ENCODE results near the gene MAN2B1. TPM values are rescaled to one million over a fixed set of nuclear protein-coding genes. Genes with fewer than 3 reads are reported as not detected.

The MAN2B1 gene
- total and polyA plus RNA-seq, 2 experiments from 2014 or later = 40.6 to 56.5 TPM

DNA sequence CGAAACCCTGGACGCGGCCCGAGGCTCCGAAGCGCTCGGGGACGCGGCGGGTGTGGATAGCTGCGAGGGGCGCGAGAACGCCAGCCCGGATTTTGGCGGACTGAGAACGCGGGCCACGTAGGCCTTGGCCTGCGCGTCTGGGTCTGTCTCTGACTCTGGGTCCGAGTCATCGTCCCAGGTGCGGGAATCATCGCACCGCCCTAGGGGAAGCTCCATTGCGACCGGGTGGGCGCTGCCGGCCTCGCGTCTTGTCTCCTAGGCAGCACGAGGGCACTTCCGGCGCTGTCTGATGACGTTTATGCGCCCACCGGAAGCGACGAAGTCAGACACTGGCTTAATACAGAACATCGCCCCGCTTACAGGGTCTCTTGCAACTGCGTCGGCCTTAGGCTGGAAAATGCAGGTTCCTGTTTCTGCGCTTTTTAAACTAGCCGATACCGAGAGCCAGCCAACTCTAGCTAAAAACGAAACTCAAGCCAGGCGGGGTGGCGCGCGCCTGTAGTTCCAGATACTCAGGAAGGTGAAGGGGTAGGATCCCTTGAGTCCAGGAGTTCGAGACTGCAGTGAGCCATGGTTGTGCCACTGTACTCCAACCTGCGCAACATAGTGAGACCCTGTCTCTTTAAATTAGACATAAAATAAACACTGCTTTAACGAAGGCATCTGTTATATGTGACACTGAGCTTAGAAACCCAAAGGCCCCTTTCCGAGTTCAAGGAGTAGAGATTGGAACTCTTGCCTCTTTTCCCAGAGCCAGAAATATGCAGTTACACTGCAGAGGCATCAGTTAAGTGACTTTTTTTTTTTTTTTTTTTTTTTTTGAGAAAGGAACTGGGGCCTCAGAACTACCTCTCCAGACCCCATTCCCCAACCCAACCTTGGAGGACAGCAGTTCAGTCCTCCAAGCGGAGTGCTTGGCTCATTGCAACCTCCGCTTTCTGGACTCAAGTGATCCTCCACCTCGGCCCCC, 30.1 kb upstream of the MAN2B1 start, which contains the start of gene FBXW9:
Gene FBXW9 (minus strand): TSS at position 266 of the 970 bp plus-strand sequence. CDS start 50 bp downstream, at position 216.
- peaks cover 7% of the 10 kb centered on the region for H3K79me2 ChIP-seq (ENCODE audit: insufficient read depth)
- no peaks in the 10 kb centered on the region for H3K27me3 ChIP-seq (replicated peaks; ENCODE audit: insufficient read depth)
- no peaks in the 10 kb centered on the region for H3K9me3 ChIP-seq (ENCODE audit: low read depth)
- 8% methylated on average over 48 to 59 of the region's 59 CpGs for WGBS, 2 experiments (ENCODE audit: low coverage in 1 of 2, low lambda C conversion rate in 2 of 2, missing lambda C conversion rate in 2 of 2)
- H2AFZ ChIP-seq = peak within 1 kb of the TSS; percentile 83
- H3K27ac ChIP-seq = peak within 1 kb of the TSS; percentile 58
- no peaks in the 10 kb centered on the region for H4K20me1 ChIP-seq (ENCODE audit: insufficient read depth)
- peaks cover 24% of the 10 kb centered on the region; the same call in 1 of the 2 replicates for H3F3A ChIP-seq (ENCODE audit: insufficient read depth)
- H3K4me2 ChIP-seq (ENCODE audit: unreplicated experiment) = peak within 1 kb of the TSS; percentile 75
- peaks cover 7% of the 10 kb centered on the region; the same call in 1 of the 2 replicates for H3K4me1 ChIP-seq (ENCODE audit: insufficient read depth)
- TF ChIP-seq EZH2phosphoT487 (IDR thresholded peaks at IDR 0.05; ENCODE audit: insufficient read depth, low read depth) (no peak), EZH2 (IDR thresholded peaks at IDR 0.05; ENCODE audit: insufficient read depth, poor library complexity, severe bottlenecking) (no peak)
- H3K9ac ChIP-seq = peak within 1 kb of the TSS; percentile 85
- no peaks in the 10 kb centered on the region for H3K9me2 ChIP-seq (ENCODE audit: insufficient read depth)
- DNase-seq = peak; percentile 91
- peak within 1 kb of the TSS; percentile 75 for H3K4me3 ChIP-seq
- no peaks in the 10 kb centered on the region; the same call in 1 of the 2 replicates for H3K36me3 ChIP-seq (ENCODE audit: low read depth)
- in situ Hi-C loops (cut with MboI) = no loop called here

- Histone ChIP-seq H3K4me3 (peak overlapping the region; percentile 75), H3K36me3 (ENCODE audit: low read depth) (no peaks in the 10 kb centered on the region; the same call in 1 of the 2 replicates), H3K27ac (peak overlapping the region; percentile 58; the same call in 1 of the 2 replicates), H3K9me3 (ENCODE audit: low read depth) (no peaks in the 10 kb centered on the region), H3K79me2 (ENCODE audit: insufficient read depth) (peaks cover 7% of the 10 kb centered on the region), H3K4me2 (ENCODE audit: unreplicated experiment) (peak overlapping the region; percentile 75), H4K20me1 (ENCODE audit: insufficient read depth) (no peaks in the 10 kb centered on the region), H3K27me3 (replicated peaks; ENCODE audit: insufficient read depth) (no peaks in the 10 kb centered on the region), H3K4me1 (ENCODE audit: insufficient read depth) (peaks cover 7% of the 10 kb centered on the region; the same call in 1 of the 2 replicates), H2AFZ (peak overlapping the region; percentile 83), H3K9me2 (ENCODE audit: insufficient read depth) (no peaks in the 10 kb centered on the region), H3K9ac (peak overlapping the region; percentile 85), H3F3A (ENCODE audit: insufficient read depth) (peaks cover 24% of the 10 kb centered on the region; the same call in 1 of the 2 replicates)
- in situ Hi-C loops (cut with MboI) = no loop called here
- no peak for DNase-seq
- TF ChIP-seq EZH2phosphoT487 (IDR thresholded peaks at IDR 0.05; ENCODE audit: insufficient read depth, low read depth) (no peak), EZH2 (IDR thresholded peaks at IDR 0.05; ENCODE audit: insufficient read depth, poor library complexity, severe bottlenecking) (no peak)
- 8 to 10% methylated on average over 18 to 36 of the region's 36 CpGs for WGBS, 2 experiments (ENCODE audit: low coverage in 1 of 2, low lambda C conversion rate in 2 of 2, missing lambda C conversion rate in 2 of 2)
Observed at GRCh38 chr19:12695997-12696365, 29.4 kb upstream of the MAN2B1 start.

- H3F3A ChIP-seq (ENCODE audit: insufficient read depth) = peaks cover 24% of the 10 kb centered on the region; the same call in 1 of the 2 replicates
- peak overlapping the region; percentile 83; the same call in 1 of the 2 replicates for H2AFZ ChIP-seq
- in situ Hi-C loops (cut with MboI) = no loop called here
- no peak overlapping the region for H3K27ac ChIP-seq
- H4K20me1 ChIP-seq (ENCODE audit: insufficient read depth) = no peaks in the 10 kb centered on the region
- peak overlapping the region; percentile 75 for H3K4me2 ChIP-seq (ENCODE audit: unreplicated experiment)
- peak overlapping the region; percentile 75 for H3K4me3 ChIP-seq
- no peak for DNase-seq
- H3K79me2 ChIP-seq (ENCODE audit: insufficient read depth) = peaks cover 7% of the 10 kb centered on the region
- H3K9ac ChIP-seq = peak overlapping the region; percentile 85
- peaks cover 7% of the 10 kb centered on the region; the same call in 1 of the 2 replicates for H3K4me1 ChIP-seq (ENCODE audit: insufficient read depth)
- H3K9me2 ChIP-seq (ENCODE audit: insufficient read depth) = no peaks in the 10 kb centered on the region
- TF ChIP-seq EZH2 (IDR thresholded peaks at IDR 0.05; ENCODE audit: insufficient read depth, poor library complexity, severe bottlenecking) = no peak
- no peak for TF ChIP-seq EZH2phosphoT487 (IDR thresholded peaks at IDR 0.05; ENCODE audit: insufficient read depth, low read depth)
- H3K36me3 ChIP-seq (ENCODE audit: low read depth) = no peaks in the 10 kb centered on the region
- no peaks in the 10 kb centered on the region for H3K27me3 ChIP-seq (replicated peaks; ENCODE audit: insufficient read depth)
- WGBS, 2 experiments (ENCODE audit: low coverage in 1 of 2, low lambda C conversion rate in 2 of 2, missing lambda C conversion rate in 2 of 2) = 95 to 100% methylated on average over 1 of the region's 1 CpG
- H3K9me3 ChIP-seq (ENCODE audit: low read depth) = no peaks in the 10 kb centered on the region
Observed at GRCh38 chr19:12695514-12695913, 29.0 kb upstream of the MAN2B1 start.

DNA sequence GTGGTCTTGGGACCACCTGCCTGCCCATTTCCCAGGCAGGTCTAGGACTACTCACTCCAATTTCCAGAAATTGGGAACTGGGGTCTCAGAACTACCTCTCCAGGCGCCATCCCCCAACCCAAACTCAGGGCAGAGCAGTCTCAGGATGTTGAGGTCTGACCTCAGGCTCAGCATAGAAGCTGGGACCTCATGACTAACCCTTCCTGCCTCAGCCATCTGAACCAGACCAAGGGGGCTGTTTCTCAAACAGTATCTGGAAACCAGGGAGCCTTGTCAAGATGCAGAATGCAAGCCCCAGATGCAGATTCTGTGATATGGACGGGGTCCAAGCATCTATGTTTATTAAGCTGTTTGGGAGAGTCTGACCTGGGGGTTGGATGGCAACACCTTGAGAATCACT, 28.6 kb upstream of the MAN2B1 start:
- H3K36me3 ChIP-seq (ENCODE audit: low read depth) = no peaks in the 10 kb centered on the region
- H3K9me2 ChIP-seq (ENCODE audit: insufficient read depth) = no peaks in the 10 kb centered on the region
- TF ChIP-seq EZH2phosphoT487 (IDR thresholded peaks at IDR 0.05; ENCODE audit: insufficient read depth, low read depth) (no peak), EZH2 (IDR thresholded peaks at IDR 0.05; ENCODE audit: insufficient read depth, poor library complexity, severe bottlenecking) (no peak)
- H3F3A ChIP-seq (ENCODE audit: insufficient read depth) = peaks cover 23% of the 10 kb centered on the region; the same call in 1 of the 2 replicates
- H4K20me1 ChIP-seq (ENCODE audit: insufficient read depth) = no peaks in the 10 kb centered on the region
- no peaks in the 10 kb centered on the region for H3K27me3 ChIP-seq (replicated peaks; ENCODE audit: insufficient read depth)
- H3K9ac ChIP-seq = peak overlapping the region; percentile 85; the same call in 1 of the 2 replicates
- DNase-seq = no peak
- no peaks in the 10 kb centered on the region for H3K9me3 ChIP-seq (ENCODE audit: low read depth)
- H2AFZ ChIP-seq = no peak overlapping the region
- no peak overlapping the region for H3K4me2 ChIP-seq (ENCODE audit: unreplicated experiment)
- H3K79me2 ChIP-seq (ENCODE audit: insufficient read depth) = peaks cover 7% of the 10 kb centered on the region
- peak overlapping the region; percentile 75; the same call in 1 of the 2 replicates for H3K4me3 ChIP-seq
- in situ Hi-C loops (cut with MboI) = no loop called here
- no peak overlapping the region for H3K27ac ChIP-seq
- WGBS, 2 experiments (ENCODE audit: low coverage in 1 of 2, low lambda C conversion rate in 2 of 2, missing lambda C conversion rate in 2 of 2) = 44 to 58% methylated on average over 2 of the region's 2 CpGs
- H3K4me1 ChIP-seq (ENCODE audit: insufficient read depth) = peaks cover 7% of the 10 kb centered on the region; the same call in 1 of the 2 replicates

Measured in GM23248 (cell line).